Activated T-cell treated with anti-CD3 and anti-CD28 coated beads for 1 hour (primary cell): ENCODE measurements around the gene SLC22A13.
"Not testable (repeated sequence)": the region's sequence is repeated elsewhere in the genome, so short reads cannot be mapped to it uniquely, and the experiment has no call there.

Source experiments
- DNase-seq: peaks from one replicate; pipeline ENCODE4 v3.0.0-alpha.2; 2020; ENCODE audit warnings: low read depth

The SLC22A13 gene

DNA sequence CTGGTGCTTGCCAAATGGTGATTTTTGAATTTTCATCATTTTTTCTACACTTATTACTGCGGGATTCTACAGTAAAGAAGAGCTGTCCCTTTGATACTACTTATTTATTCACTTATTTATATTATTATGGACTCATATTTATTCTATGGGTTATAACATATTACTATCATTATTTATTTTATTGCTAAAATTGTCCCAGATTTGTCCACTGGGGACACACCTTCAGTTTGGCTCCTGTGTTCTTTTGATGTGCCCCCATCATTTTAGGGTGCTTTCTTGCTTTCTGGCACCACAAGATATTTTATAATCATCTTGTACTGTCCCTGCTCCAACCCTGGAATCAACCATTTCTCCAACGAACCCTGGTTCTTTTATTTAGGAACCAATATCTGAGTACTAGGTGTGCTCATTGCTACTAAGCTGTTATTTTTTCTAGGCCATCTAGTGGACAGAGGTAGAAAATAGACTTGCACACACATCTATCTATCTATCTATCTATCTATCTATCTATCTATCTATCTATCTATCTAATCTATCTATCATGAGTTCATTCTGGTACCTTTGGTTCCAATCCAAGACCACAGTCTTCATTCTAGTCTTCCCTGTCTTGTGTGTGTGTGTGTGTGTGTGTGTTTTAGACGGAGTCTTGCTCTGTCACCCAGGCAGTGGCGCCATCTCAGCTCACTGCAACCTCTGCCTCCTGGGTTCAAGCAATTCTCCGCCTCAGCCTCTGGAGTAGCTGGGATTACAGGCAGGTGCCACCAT lies 32.5 kb downstream of the SLC22A13 start:
- no peak for DNase-seq

DNA sequence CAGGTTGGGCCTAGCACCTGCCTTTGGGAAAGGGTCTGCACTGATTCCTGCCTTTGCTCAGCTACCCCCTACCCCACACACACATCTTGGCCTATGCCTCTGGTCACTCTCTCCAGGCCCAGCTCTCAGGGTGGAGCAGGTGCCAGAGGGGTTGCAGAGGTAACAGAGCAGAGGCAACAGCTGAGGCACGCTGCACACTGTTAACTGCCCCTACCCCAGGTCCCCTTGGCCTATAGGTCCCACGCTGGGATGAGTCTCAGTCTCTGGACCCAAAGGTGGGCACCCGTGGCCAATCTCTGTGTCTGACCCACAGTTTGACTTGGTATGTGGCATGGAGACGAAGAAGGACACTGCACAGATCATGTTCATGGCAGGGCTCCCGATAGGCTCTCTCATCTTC lies 41.3 kb downstream of the SLC22A13 start:
- DNase-seq: no peak

- no peak for DNase-seq
Observed at GRCh38 chr3:38307599-38307998, 42.0 kb downstream of the SLC22A13 start.

- DNase-seq: no peak
Observed at GRCh38 chr3:38308456-38308855, 42.8 kb downstream of the SLC22A13 start.

GRCh38 chr3:38311476-38311875 lies 45.9 kb downstream of the SLC22A13 start:
- no peak for DNase-seq

GRCh38 chr3:38311941-38312340 lies 46.3 kb downstream of the SLC22A13 start:
- no peak for DNase-seq

GRCh38 chr3:38312356-38312755 lies 46.7 kb downstream of the SLC22A13 start:
- no peak for DNase-seq

GRCh38 chr3:38313263-38313662 lies 47.7 kb downstream of the SLC22A13 start:
- DNase-seq: no peak

- no peak for DNase-seq
Observed at GRCh38 chr3:38313695-38314094, 48.1 kb downstream of the SLC22A13 start.

DNA sequence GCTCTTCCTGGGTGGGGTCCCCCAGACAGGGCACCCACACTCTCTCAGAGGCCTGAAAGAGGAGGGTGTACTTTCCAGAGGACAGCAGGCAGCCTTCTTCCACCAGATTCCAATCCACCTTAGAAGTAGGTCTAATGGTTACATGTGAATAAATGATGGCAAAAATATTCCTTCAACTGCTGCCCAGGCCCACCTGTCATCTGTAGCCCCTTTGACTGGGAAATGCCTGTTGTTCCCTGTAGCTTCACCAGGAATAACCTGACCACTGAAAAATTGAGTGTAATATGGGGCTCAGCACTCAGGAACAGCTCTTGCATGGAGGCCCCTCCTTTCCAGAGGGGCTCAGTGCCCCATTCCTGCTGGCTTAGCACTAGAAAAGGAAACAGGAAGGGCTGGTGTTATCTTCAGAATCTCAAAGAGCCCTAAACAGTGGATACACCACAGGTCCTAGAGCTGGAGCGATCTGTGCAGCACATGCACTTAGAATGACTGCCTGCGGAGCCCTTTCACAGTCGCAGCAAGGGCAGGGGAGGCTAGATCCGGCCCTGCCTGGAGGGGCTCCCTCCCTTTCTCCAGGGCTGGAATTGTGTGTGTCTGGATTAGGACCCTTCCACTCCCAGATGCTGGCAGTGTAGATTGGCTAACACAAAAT lies 48.6 kb downstream of the SLC22A13 start:
- DNase-seq: no peak

- no peak for DNase-seq
Observed at GRCh38 chr3:38314764-38315487, 49.3 kb downstream of the SLC22A13 start.

GRCh38 chr3:38315488-38316230 lies 50.0 kb downstream of the SLC22A13 start:
- DNase-seq: no peak

DNA sequence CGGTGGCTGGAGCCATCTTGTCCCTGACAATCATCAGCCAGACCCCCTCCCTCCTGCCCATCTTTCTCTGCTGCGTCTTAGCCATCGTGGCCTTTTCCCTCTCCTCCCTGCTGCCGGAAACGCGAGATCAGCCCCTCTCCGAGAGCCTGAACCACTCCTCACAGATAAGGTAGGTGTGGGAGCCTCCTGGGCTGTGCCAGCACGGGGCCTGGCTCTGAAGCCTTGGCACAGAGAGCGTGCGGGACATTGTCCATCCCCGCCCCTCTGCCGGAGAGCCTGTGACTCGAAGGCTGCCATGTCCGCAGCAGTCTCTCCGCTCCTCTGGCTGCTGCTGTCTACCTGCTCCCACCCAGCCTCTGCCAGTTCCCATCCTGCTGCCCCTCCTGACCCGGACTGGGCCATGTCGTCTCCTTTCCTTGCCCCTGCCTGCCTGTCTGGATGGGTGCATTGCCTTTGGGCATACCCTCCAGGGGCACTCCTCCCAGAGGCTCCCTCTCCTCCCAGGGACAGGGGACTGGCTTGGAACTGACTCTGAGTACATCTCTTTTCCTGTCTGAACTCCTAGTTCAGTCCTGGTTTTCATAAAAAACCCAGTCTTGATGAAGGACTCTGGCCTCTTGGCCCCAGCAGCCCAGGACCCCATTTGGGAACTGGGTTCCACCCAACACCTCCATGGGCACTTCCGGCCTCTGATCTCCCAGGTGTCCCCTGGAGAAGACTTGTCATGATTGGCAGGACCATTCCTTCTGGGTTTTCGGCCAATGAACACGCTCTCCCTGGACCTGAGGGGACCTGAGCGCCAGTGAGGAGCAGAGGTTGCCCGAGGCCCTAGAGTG lies 51.0 kb downstream of the SLC22A13 start:
- no peak for DNase-seq

GRCh38 chr3:38317192-38317759 lies 51.7 kb downstream of the SLC22A13 start:
- no peak for DNase-seq

- no peak for DNase-seq
Observed at GRCh38 chr3:38318766-38319671, 53.4 kb downstream of the SLC22A13 start.

DNA sequence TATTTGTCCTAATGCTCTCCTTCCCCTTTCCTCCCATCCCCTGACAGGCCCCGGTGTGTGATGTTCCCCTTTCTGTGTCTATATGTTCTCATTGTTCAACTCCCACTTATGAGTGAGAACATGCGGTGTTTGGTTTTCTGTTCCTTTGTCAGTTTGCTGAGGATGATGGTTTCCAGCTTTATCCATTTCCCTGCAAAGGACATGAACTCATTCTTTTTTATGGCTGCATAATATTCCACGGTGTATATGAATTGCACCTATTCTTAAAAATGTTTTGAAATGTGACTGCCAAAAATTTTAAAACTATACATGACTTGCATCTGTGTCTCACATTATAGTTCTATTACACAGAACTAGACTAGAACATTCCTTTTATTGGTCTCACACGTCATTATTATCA lies 55.0 kb downstream of the SLC22A13 start:
- not testable (repeated sequence) for DNase-seq

GRCh38 chr3:38323060-38323459 lies 57.4 kb downstream of the SLC22A13 start:
- DNase-seq: no peak

GRCh38 chr3:38325256-38325655 lies 59.6 kb downstream of the SLC22A13 start:
- no peak for DNase-seq

GRCh38 chr3:38327335-38328009 lies 61.9 kb downstream of the SLC22A13 start:
- DNase-seq: no peak
